Renal pelvis (tissue), 4 donors: Measurements from ENCODE around the gene TMEM270. TPM values are rescaled to one million over a fixed set of nuclear protein-coding genes. Genes with fewer than 3 reads are reported as not detected.
"Not testable (repeated sequence)": the region's sequence is repeated elsewhere in the genome, so short reads cannot be mapped to it uniquely, and the experiment has no call there.

Experiments
- DNase-seq: peaks from one replicate; pipeline ENCODE4 v3.0.0-alpha.2; 2013
- polyA plus RNA-seq, 3 donors: library from polyadenylated mRNA; unstranded; fragments of 120-200 nt; gene quantifications; one replicate each; pipeline ENCODE4 v1.2.1, GENCODE V29; 2013; ENCODE audit not compliant: insufficient read length in 3 of 3

The TMEM270 gene
- polyA plus RNA-seq, 3 donors, result not detected

GRCh38 chr7:73831834-73832651 is 28.9 kb upstream of the TMEM270 start:
- no peak for DNase-seq

GRCh38 chr7:73832806-73833205 is 28.2 kb upstream of the TMEM270 start:
- no peak for DNase-seq

- no peak for DNase-seq
These were observed 27.6 kb upstream of the TMEM270 start for GRCh38 chr7:73833251-73833919.

GRCh38 chr7:73834626-73835191 is 26.2 kb upstream of the TMEM270 start:
- no peak for DNase-seq

- DNase-seq, result not testable (repeated sequence)
These were observed 23.8 kb upstream of the TMEM270 start for GRCh38 chr7:73837167-73837566.

- no peak for DNase-seq
These were observed 22.3 kb upstream of the TMEM270 start for GRCh38 chr7:73838642-73839041.

- DNase-seq, result no peak
These were observed 21.7 kb upstream of the TMEM270 start for GRCh38 chr7:73839290-73839689.

- no peak for DNase-seq
These were observed 20.9 kb upstream of the TMEM270 start for GRCh38 chr7:73839743-73840714.

GRCh38 chr7:73840715-73841379 is 20.1 kb upstream of the TMEM270 start:
- DNase-seq, result no peak

- no peak for DNase-seq
These were observed 19.3 kb upstream of the TMEM270 start for GRCh38 chr7:73841689-73842066.

GRCh38 chr7:73842067-73842976 is 18.6 kb upstream of the TMEM270 start, which contains the start of gene METTL27:
Gene METTL27 (minus strand): TSS chr7:73842516. CDS start chr7:73842140, 376 bp downstream.
- peak; percentile 93 for DNase-seq

GRCh38 chr7:73844131-73844547 is 16.8 kb upstream of the TMEM270 start:
- no peak for DNase-seq

- DNase-seq, result no peak
These were observed 16.0 kb upstream of the TMEM270 start for GRCh38 chr7:73844848-73845460.

- DNase-seq, result not testable (repeated sequence)
These were observed 15.2 kb upstream of the TMEM270 start for GRCh38 chr7:73845701-73846195.

GRCh38 chr7:73847941-73848723 is 12.8 kb upstream of the TMEM270 start:
- DNase-seq, result no peak

GRCh38 chr7:73850781-73851207 is 10.2 kb upstream of the TMEM270 start:
- DNase-seq, result no peak

- DNase-seq, result peak; percentile 83
These were observed 9.3 kb upstream of the TMEM270 start for GRCh38 chr7:73851410-73852338.
